Spleen (tissue), 11 donors: ENCODE data around the gene CASKIN2. TPM values are rescaled to one million over a fixed set of nuclear protein-coding genes. Genes with fewer than 3 reads are reported as not detected.
A peak's percentile ranks its signal among the peaks of the same experiment; 100 is the strongest.

ENCODE experiments used
- DNase-seq: peaks from one replicate; pipeline ENCODE4 v3.0.0-alpha.2; 2020
- H3K27ac ChIP-seq, 8 donors: fragments of 200-600 bp; sonication (generic) in 7 of 8; 1 replicate in 4 of 8; 2 replicates in 4 of 8; pipeline versions ENCODE4 v1.5.0 to v1.8.0; 2016 to 2021; ENCODE audit warnings: inconsistent platforms in 4 of 8, mild to moderate bottlenecking in 4 of 8, moderate library complexity in 1 of 8
- H3K27me3 ChIP-seq, 7 donors: fragments of 200-600 bp; sonication (generic) in 6 of 7; replicated peaks in 1 of 7; 1 replicate in 4 of 7; 2 replicates in 3 of 7; pipeline versions ENCODE4 v1.5.0 to v1.8.0; 2016 to 2021; ENCODE audit warnings: inconsistent platforms in 3 of 7, mild to moderate bottlenecking in 1 of 7
- H3K36me3 ChIP-seq, 6 donors: fragments of 200-600 bp; sonication (generic) in 5 of 6; 1 replicate in 4 of 6; 2 replicates in 2 of 6; pipeline versions ENCODE4 v1.5.0 to v1.8.0; 2016 to 2021; ENCODE audit warnings: inconsistent platforms in 2 of 6
- H3K4me1 ChIP-seq, 6 donors: fragments of 200-600 bp; sonication (generic) in 5 of 6; 1 replicate in 3 of 6; 2 replicates in 3 of 6; pipeline versions ENCODE4 v1.5.0 to v1.8.0; 2016 to 2021; ENCODE audit warnings: inconsistent platforms in 3 of 6
- H3K4me3 ChIP-seq, 8 donors: fragments of 200-600 bp; sonication (generic) in 7 of 8; 1 replicate in 4 of 8; 2 replicates in 4 of 8; pipeline versions ENCODE4 v1.5.0 to v1.8.0; 2016 to 2021; ENCODE audit warnings: inconsistent platforms in 4 of 8, mild to moderate bottlenecking in 4 of 8, moderate library complexity in 2 of 8
- H3K9me3 ChIP-seq, 8 donors: fragments of 200-600 bp; sonication (generic) in 7 of 8; 1 replicate in 4 of 8; 2 replicates in 4 of 8; pipeline versions ENCODE4 v1.5.0 to v1.8.0; 2016 to 2021; ENCODE audit warnings: inconsistent platforms in 4 of 8
- POLR2A ChIP-seq, 3 donors: fragments of 450-650 bp; IDR thresholded peaks; one replicate each; pipeline ENCODE4 v1.5.1; 2017; ENCODE audit warnings: antibody characterized with exemption in 3 of 3, mild to moderate bottlenecking in 1 of 3
- POLR2AphosphoS5 ChIP-seq, 3 donors: sonication (generic); formaldehyde crosslinking; IDR thresholded peaks; one replicate each; pipeline ENCODE4 v1.5.1; 2017; ENCODE audit warnings: antibody characterized with exemption in 3 of 3
- WGBS, 5 donors: extraction: QIAGEN DNeasy Blood & Tissue Kit in 3 of 5; methylation state at CpG; one replicate each; pipeline versions ENCODE4 v1.1.5 to v1.1.7; 2013 to 2018; 5-methylcytosine and 5-hydroxymethylcytosine counted together
- intact Hi-C: fragments of 100-400 bp; cut with DNase I; formaldehyde crosslinking; loops from one replicate; pipeline ENCODE4 v1.15.0; 2023; ENCODE audit warnings: low total_unique reads
- polyA plus RNA-seq, 3 donors: library from polyadenylated mRNA; stranded (reverse); fragments of 200-250 nt; gene quantifications; one replicate each; pipeline ENCODE4 v1.2.1, GENCODE V29; 2013
- total RNA-seq, 7 donors: library from RNA; depleted of rRNA in 3 of 7; stranded (reverse); fragments of >200 nt in 3 of 7; fragmentation: NEBNext Ultra II Directional in 4 of 7; extraction: Animal tissue kit (Norgen Biotek cat#: 25700) in 4 of 7; gene quantifications; one replicate each; pipeline versions ENCODE4 v1.1.0 to v1.2.1, GENCODE V29; 2016 to 2021
- TF ChIP-seq, protein P1 (sequence below), 11 experiments: fragments of 200-600 bp in 7 of 11; fragments of 450-650 bp in 4 of 11; sonication (generic) in 4 of 11; IDR thresholded peaks in 8 of 11; conservative IDR thresholded peaks in 3 of 11; 1 replicate in 7 of 11; 2 replicates in 4 of 11; pipeline versions ENCODE4 v1.4.0 to v1.8.0; 2016 to 2021; ENCODE audit warnings: antibody characterized with exemption in 11 of 11, inconsistent platforms in 4 of 11, mild to moderate bottlenecking in 1 of 11
- donor health status: healthy with polysubstance abuse.
- donor health status: DM: no; HTN: no; CAD: no; lungs with moderate emphysema.
- donor health status: DM: no; HTN: no; CAD: no.
- donor health status: Bipolar disorder and iron deficiency.
- donor health status: healthy.
- donor health status: DM: no; HTN: no; CAD: no.
- donor health status: DM: yes; HTN: yes; CAD: no.

The CASKIN2 gene
- total and polyA plus RNA-seq, 10 donors = 4.7 to 135 (median 41.9) TPM

DNA sequence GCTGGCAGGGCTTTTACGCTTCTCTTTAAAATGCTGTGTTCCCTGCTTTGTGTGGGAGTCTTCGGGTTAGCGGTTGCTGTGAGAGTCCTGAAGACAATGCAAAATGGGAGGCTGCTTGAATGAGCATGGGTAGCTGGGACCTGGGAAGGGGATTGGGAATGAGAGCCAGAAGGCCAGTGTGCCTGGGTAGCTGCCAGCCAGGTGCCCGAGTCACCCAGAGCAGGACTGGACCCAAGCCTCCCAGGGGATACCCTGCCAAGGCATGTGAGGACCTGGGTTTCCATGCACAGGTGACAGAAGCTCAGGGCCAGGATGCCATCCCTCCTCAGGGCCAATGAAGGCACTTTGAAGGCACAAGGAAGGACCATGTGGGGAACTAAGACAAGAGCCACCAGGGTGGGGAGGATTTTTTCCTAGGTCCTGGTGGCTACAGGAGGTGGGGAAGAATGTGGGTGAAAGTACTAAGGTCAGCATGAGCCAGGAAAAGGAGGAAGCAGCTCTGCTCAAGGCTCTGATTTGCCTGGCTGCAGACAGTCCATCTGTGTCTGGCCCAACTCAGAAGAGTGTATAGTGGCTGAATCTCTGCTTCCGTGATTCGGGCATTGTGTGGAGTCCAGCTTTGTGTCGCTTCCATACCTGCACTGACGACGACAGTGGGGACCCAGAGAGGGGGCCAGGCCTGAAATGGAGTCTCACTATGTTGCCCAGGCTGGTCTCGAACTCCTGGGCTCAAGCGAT lies 38.4 kb downstream of the CASKIN2 start:
- WGBS, 5 donors = 67 to 82% (median 69%) methylated on average over 9 to 11 of the region's 11 CpGs
- Histone ChIP-seq H3K9me3 (no peaks in the 10 kb centered on the region), H3K27ac (peak overlapping the region in 7 of 8 donors; percentile 57 to 79 (median 64)), H3K27me3 (no peaks in the 10 kb centered on the region), H3K36me3 (peaks cover 0 to 81% (median 18%) of the 10 kb centered on the region in 6 donors), H3K4me1 (peaks cover 10 to 67% (median 31%) of the 10 kb centered on the region in 6 donors), H3K4me3 (no peak overlapping the region)
- no peak for DNase-seq
- TF ChIP-seq, protein P1, sequence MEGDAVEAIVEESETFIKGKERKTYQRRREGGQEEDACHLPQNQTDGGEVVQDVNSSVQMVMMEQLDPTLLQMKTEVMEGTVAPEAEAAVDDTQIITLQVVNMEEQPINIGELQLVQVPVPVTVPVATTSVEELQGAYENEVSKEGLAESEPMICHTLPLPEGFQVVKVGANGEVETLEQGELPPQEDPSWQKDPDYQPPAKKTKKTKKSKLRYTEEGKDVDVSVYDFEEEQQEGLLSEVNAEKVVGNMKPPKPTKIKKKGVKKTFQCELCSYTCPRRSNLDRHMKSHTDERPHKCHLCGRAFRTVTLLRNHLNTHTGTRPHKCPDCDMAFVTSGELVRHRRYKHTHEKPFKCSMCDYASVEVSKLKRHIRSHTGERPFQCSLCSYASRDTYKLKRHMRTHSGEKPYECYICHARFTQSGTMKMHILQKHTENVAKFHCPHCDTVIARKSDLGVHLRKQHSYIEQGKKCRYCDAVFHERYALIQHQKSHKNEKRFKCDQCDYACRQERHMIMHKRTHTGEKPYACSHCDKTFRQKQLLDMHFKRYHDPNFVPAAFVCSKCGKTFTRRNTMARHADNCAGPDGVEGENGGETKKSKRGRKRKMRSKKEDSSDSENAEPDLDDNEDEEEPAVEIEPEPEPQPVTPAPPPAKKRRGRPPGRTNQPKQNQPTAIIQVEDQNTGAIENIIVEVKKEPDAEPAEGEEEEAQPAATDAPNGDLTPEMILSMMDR (IDR thresholded peaks at IDR 0.05 in 8 of 11, conservative IDR thresholded peaks at IDR 0.05 in 3 of 11) = no peak
- intact Hi-C loops = no loop called here

DNA sequence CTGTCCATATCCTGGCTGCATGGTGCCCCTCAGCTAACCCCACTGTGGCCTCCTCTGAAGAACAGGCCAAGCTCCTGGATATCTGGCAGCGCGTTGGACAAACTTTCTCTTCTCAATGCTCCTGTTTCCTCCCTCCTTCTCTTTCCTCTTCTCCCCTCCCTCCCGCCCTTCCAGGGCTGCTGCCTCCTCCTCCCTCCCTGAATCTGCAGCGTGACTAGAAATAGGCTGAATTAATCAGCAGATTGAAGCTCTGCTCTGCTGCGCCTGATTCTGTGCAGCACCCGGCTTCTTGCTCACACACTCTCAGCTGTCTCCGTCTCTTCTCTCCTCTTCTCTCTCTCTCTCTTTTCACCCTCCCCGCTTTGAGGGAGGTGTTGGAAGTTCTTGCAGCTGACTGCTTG lies 39.1 kb downstream of the CASKIN2 start:
- Histone ChIP-seq H3K27ac (peak overlapping the region in 7 of 8 donors; percentile 57 to 79 (median 64)), H3K36me3 (peaks cover 0 to 86% (median 21%) of the 10 kb centered on the region in 6 donors), H3K27me3 (no peaks in the 10 kb centered on the region), H3K4me3 (no peak overlapping the region), H3K4me1 (peaks cover 10 to 60% (median 27%) of the 10 kb centered on the region in 6 donors), H3K9me3 (no peaks in the 10 kb centered on the region)
- intact Hi-C loops = no loop called here
- WGBS, 5 donors = 56 to 79% (median 73%) methylated on average over 8 of the region's 8 CpGs
- no peak for DNase-seq
- no peak for TF ChIP-seq POLR2A (IDR thresholded peaks at IDR 0.05)
- TF ChIP-seq, protein P1 (IDR thresholded peaks at IDR 0.05 in 8 of 11, conservative IDR thresholded peaks at IDR 0.05 in 3 of 11) = no peak
- no peak for TF ChIP-seq POLR2AphosphoS5 (IDR thresholded peaks at IDR 0.05)

DNA sequence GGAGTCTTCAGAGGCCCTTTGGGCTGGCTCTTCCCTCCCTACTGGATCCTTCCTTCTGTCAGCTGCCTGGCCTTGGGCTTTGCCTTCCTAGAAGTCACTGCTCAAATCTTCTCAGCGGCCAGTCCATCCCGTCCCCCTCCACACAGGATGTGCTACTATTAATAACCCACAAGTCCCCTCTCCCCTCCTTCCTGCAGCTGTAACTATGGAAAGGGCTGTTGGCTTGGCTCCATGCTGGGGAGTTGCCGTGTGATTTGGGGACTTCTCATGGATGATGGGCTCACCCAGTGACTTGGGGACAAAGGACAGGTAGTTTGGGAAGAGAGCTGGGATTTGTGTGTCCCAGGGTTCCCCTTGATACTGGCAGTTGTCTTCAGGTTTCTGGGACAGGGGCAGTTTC lies 39.5 kb downstream of the CASKIN2 start:
- Histone ChIP-seq H3K4me3 (no peak overlapping the region), H3K36me3 (peaks cover 0 to 86% (median 21%) of the 10 kb centered on the region in 6 donors), H3K9me3 (no peaks in the 10 kb centered on the region), H3K27me3 (no peaks in the 10 kb centered on the region), H3K4me1 (peaks cover 10 to 56% (median 25%) of the 10 kb centered on the region in 6 donors), H3K27ac (peak overlapping the region in 7 of 8 donors; percentile 62 to 79 (median 67))
- intact Hi-C loops = no loop called here
- DNase-seq = no peak
- TF ChIP-seq, protein P1 (IDR thresholded peaks at IDR 0.05 in 8 of 11, conservative IDR thresholded peaks at IDR 0.05 in 3 of 11) = no peak
- TF ChIP-seq POLR2A (IDR thresholded peaks at IDR 0.05) (no peak), POLR2AphosphoS5 (IDR thresholded peaks at IDR 0.05) (peak in 1 of 3 donors; percentile 18)
- WGBS, 5 donors = 42 to 62% (median 58%) methylated on average over 3 of the region's 3 CpGs

DNA sequence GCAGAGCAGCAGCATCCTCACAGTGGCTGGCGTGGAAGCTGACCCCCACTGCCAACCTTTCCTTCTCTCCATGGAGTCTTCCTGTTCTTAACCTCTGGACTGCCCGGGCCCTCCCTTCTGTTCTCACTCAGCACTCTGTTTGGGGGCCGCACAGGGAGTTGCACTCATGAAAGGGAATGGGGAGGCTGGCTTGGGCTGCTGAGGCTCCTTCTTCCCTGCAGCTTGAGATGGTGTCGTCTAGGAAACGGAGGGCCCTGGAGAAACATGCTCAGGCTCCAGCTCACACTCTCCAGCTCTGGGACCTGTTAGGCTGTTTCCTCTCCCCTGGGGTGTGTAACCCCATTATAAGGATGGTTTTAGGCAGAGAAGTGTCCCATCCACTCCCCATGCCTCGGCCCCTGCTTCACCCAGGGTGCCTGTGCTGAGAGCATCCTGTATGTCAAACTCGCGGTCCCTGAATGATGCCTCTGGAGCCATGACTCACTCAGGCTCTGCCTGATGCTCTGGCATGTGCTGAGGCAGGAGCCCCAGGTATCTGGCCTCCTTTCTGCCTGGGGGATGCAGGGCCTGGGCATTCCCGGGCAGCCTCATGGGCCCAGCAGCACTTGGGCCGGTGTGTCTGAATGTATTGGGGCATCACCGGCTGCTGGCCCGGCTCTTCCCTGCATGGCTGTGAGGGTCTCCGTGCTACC lies 40.0 kb downstream of the CASKIN2 start:
- Histone ChIP-seq H3K4me3 (no peak overlapping the region), H3K27me3 (no peaks in the 10 kb centered on the region), H3K4me1 (peaks cover 10 to 51% (median 23%) of the 10 kb centered on the region in 6 donors), H3K9me3 (no peaks in the 10 kb centered on the region), H3K36me3 (peaks cover 0 to 81% (median 21%) of the 10 kb centered on the region in 6 donors), H3K27ac (peak overlapping the region in 7 of 8 donors; percentile 62 to 79 (median 67))
- WGBS, 5 donors = 64 to 83% (median 70%) methylated on average over 12 to 13 of the region's 13 CpGs
- DNase-seq = no peak
- TF ChIP-seq POLR2A (IDR thresholded peaks at IDR 0.05) (no peak), POLR2AphosphoS5 (IDR thresholded peaks at IDR 0.05) (no peak)
- TF ChIP-seq, protein P1 (IDR thresholded peaks at IDR 0.05 in 8 of 11, conservative IDR thresholded peaks at IDR 0.05 in 3 of 11) = no peak
- intact Hi-C loops = no loop called here
